ENCODE measurements around the gene PITPNM2. TPM values are rescaled to one million over a fixed set of nuclear protein-coding genes. Genes with fewer than 3 reads are reported as not detected.

Gene PITPNM2
- total RNA-seq, 2 donors from 2014 or later, result 2.4 to 15.7 TPM

DNA sequence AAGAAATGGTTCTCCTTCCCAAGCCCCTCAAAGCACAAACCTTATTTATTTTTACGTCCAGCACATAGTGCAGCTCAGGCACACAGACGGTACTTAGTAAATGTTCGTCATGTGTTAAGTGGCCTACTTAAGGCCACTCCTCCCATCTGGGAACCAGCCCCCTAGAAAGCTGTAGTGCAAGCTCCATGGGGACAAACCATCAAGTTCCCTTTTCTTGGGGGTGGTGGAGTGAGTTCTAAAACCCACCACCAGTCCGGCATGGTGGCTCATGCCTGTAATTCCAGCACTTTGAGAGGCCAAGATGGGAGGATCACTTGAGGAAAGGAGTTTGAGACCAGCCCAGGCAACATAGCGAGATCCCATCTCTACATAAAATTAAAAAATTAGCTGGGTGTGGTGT, 49.4 kb downstream of the PITPNM2 start:
- Histone ChIP-seq H3K9me3 (no peaks in the 10 kb centered on the region), H3K27ac (no peak overlapping the region), H3K27me3 (replicated peaks; ENCODE audit: insufficient read depth) (no peaks in the 10 kb centered on the region), H3K4me3 (no peak overlapping the region), H3K4me1 (replicated peaks) (no peaks in the 10 kb centered on the region), H3K36me3 (no peaks in the 10 kb centered on the region)
- 90% methylated on average over 5 of the region's 5 CpGs for WGBS
- intact Hi-C loops (cut with DNase I), result no loop called here
- TF ChIP-seq POLR2AphosphoS5 (IDR thresholded peaks at IDR 0.05), result no peak
- DNase-seq (ENCODE audit: low spot score), result no peak

Other genes with a start within 250 kb of the PITPNM2 start
- 10 to 100 TPM in 1 of 2 donors, 1 to 10 TPM in 1; 8.2 to 50.0 TPM for gene ABCB9, start 184.6 kb downstream of the PITPNM2 start, total RNA-seq
- gene OGFOD2, start 175.8 kb downstream of the PITPNM2 start, total RNA-seq, result 10 to 100 TPM; 26.3 to 27.6 TPM
- gene ARL6IP4, start 170.4 kb downstream of the PITPNM2 start, total RNA-seq, result 100 to 1,000 TPM; 232 to 257 TPM
- gene MPHOSPH9, start 82.1 kb upstream of the PITPNM2 start, total RNA-seq, result 10 to 100 TPM; 24.3 to 25.0 TPM
- 10 to 100 TPM; 18.3 to 26.7 TPM for gene MTRFR, start 82.3 kb upstream of the PITPNM2 start, total RNA-seq
- 100 to 1,000 TPM; 127 to 129 TPM for gene CDK2AP1, start 120.8 kb upstream of the PITPNM2 start, total RNA-seq
- 10 to 100 TPM; 22.6 to 53.3 TPM for gene SBNO1, start 213.8 kb upstream of the PITPNM2 start, total RNA-seq
- 10 to 100 TPM; 47.3 to 61.9 TPM for gene KMT5A, start 233.0 kb upstream of the PITPNM2 start, total RNA-seq